Endothelial cell of umbilical vein (primary cell): ENCODE data around the gene TBX21. TPM values are rescaled to one million over a fixed set of nuclear protein-coding genes. Genes with fewer than 3 reads are reported as not detected.

Experiments used
- BruUV-seq: library from RNA; stranded (reverse); fragments of 400-500 nt; replicated peaks from 2 replicates; lab custom pipeline; 2021; lab: Mats Ljungman, UMichigan
- CTCF ChIA-PET: fragments of 300-600, 350-600 bp; sonication (Branson Sonifier 250); formaldehyde crosslinking; loops from one replicate; lab custom pipeline; 2021; ENCODE audit warnings: antibody characterized with exemption, inconsistent platforms; lab: Charles Lee
- POLR2A ChIA-PET: fragments of 300-600, 350-600 bp; sonication (Branson Sonifier 250); formaldehyde crosslinking; loops from one replicate; lab custom pipeline; 2021; ENCODE audit warnings: antibody characterized with exemption, inconsistent platforms; lab: Charles Lee
- DNase-seq: peaks from one replicate; pipeline ENCODE4 v3.0.0-alpha.2; 2011; ENCODE audit warnings: low read depth, low spot score
- FAIRE-seq: peaks from 2 replicates; lab custom pipeline; 2011; peaks lifted over from hg19 to GRCh38; lab: Jason Lieb, UNC
- H2AFZ ChIP-seq: 2 replicates; pipeline ENCODE4 v1.6.0; 2012; ENCODE audit warnings: low read depth, low read length, control low read depth, inconsistent platforms
- H3K27ac ChIP-seq: 2 replicates; pipeline ENCODE4 v1.5.1; 2011; ENCODE audit warnings: low read depth, mild to moderate bottlenecking, control low read depth, low read length, moderate library complexity; ENCODE audit not compliant: insufficient read depth
- H3K27me3 ChIP-seq, 2 experiments: 2 replicates each; pipeline versions ENCODE4 v1.6.0 to v1.6.1; 2011; ENCODE audit warnings: low read length in 2 of 2, mixed read lengths in 1 of 2; ENCODE audit not compliant: control insufficient read depth in 2 of 2, insufficient read depth in 2 of 2
- H3K36me3 ChIP-seq, 2 experiments: 2 replicates in 1 of 2; 3 replicates in 1 of 2; pipeline ENCODE4 v1.5.1; 2011; ENCODE audit warnings: low read length in 2 of 2, mild to moderate bottlenecking in 1 of 2, moderate library complexity in 1 of 2; ENCODE audit not compliant: control insufficient read depth in 2 of 2, insufficient read depth in 2 of 2; ENCODE audit errors: extremely low read depth in 1 of 2
- H3K4me1 ChIP-seq: 3 replicates; pipeline ENCODE4 v1.5.1; 2011; ENCODE audit warnings: mild to moderate bottlenecking, low read length; ENCODE audit not compliant: control insufficient read depth, insufficient read depth; ENCODE audit errors: extremely low read depth
- H3K4me2 ChIP-seq: 2 replicates; pipeline ENCODE4 v1.6.1; 2011; ENCODE audit warnings: low read length, control low read depth, mixed read lengths; ENCODE audit not compliant: insufficient read depth
- H3K4me3 ChIP-seq, 3 experiments: fragments of 200-600 bp in 1 of 3; sonication (generic), shearing (Covaris generic) in 1 of 3; replicated peaks in 1 of 3; 2 replicates each; pipeline ENCODE4 v1.5.1; 2011 to 2016; ENCODE audit warnings: control low read depth in 3 of 3, low read length in 3 of 3, mild to moderate bottlenecking in 2 of 3, inconsistent platforms in 1 of 3, low read depth in 1 of 3, moderate library complexity in 1 of 3; ENCODE audit not compliant: insufficient read depth in 1 of 3
- H3K79me2 ChIP-seq: 2 replicates; pipeline ENCODE4 v1.6.0; 2012; ENCODE audit warnings: low read length, inconsistent platforms; ENCODE audit not compliant: control insufficient read depth, insufficient read depth
- H3K9ac ChIP-seq: replicated peaks from 2 replicates; pipeline ENCODE3; 2011; ENCODE audit warnings: low read length, control low read depth; ENCODE audit not compliant: insufficient read depth; ENCODE audit errors: extremely low read depth
- H3K9me1 ChIP-seq: replicated peaks from 3 replicates; pipeline ENCODE4 v1.6.0; 2011; ENCODE audit warnings: mild to moderate bottlenecking, low read length; ENCODE audit not compliant: control insufficient read depth, insufficient read depth; ENCODE audit errors: extremely low read depth
- H3K9me3 ChIP-seq: replicated peaks from 2 replicates; pipeline ENCODE4 v1.5.1; 2012; ENCODE audit warnings: low read length, inconsistent platforms; ENCODE audit not compliant: control insufficient read depth, insufficient read depth
- H4K20me1 ChIP-seq: replicated peaks from 2 replicates; pipeline ENCODE3; 2011; ENCODE audit warnings: mild to moderate bottlenecking, low read length; ENCODE audit not compliant: control insufficient read depth, insufficient read depth; ENCODE audit errors: extremely low read depth
- CTCF ChIP-seq, 2 donors: IDR thresholded peaks; 1 replicate in 1 of 2; 2 replicates in 1 of 2; pipeline ENCODE4 v1.5.1; 2011; ENCODE audit warnings: low read length in 2 of 2, mild to moderate bottlenecking in 2 of 2, moderate library complexity in 2 of 2, control low read depth in 1 of 2, inconsistent platforms in 1 of 2, low read depth in 1 of 2; ENCODE audit not compliant: insufficient read depth in 1 of 2; ENCODE audit errors: extremely low read depth in 1 of 2
- EZH2 ChIP-seq: IDR thresholded peaks from 2 replicates; pipeline ENCODE4 v1.6.1; 2012; ENCODE audit warnings: borderline replicate concordance, low read depth, mild to moderate bottlenecking, moderate library complexity, low read length, inconsistent platforms; ENCODE audit not compliant: severe bottlenecking
- FOS ChIP-seq: IDR thresholded peaks from 2 replicates; pipeline ENCODE4 v1.6.1; 2011; ENCODE audit warnings: mild to moderate bottlenecking, low read length, moderate library complexity, borderline replicate concordance; ENCODE audit not compliant: insufficient read depth
- GATA2 ChIP-seq: IDR thresholded peaks from 2 replicates; pipeline ENCODE4 v1.7.0; 2011; ENCODE audit warnings: low read depth, mild to moderate bottlenecking, moderate library complexity, mixed read lengths, low read length; ENCODE audit not compliant: insufficient read length, insufficient read depth
- JUN ChIP-seq: IDR thresholded peaks from 2 replicates; pipeline ENCODE4 v1.6.1; 2011; ENCODE audit warnings: borderline replicate concordance, low read depth; ENCODE audit not compliant: insufficient read length, insufficient read depth
- MYC ChIP-seq: IDR thresholded peaks from one replicate; pipeline ENCODE4 v1.6.1; 2011; ENCODE audit warnings: mild to moderate bottlenecking, low read depth, low read length
- POLR2A ChIP-seq: IDR thresholded peaks from 2 replicates; pipeline ENCODE4 v1.6.1; 2012; ENCODE audit warnings: low read depth, mild to moderate bottlenecking, control low read depth, low read length
- POLR2AphosphoS5 ChIP-seq: IDR thresholded peaks from 2 replicates; pipeline ENCODE4 v1.6.1; 2012; ENCODE audit warnings: low read depth, mild to moderate bottlenecking, control low read depth, low read length, moderate library complexity; ENCODE audit not compliant: insufficient read depth
- dilution Hi-C: fragments of 300-500 bp; cut with MboI; formaldehyde crosslinking; loops from one replicate; pipeline ENCODE4 v1.15.0; 2019; ENCODE audit warnings: low sequenced_read_pairs; ENCODE audit not compliant: extremely low pct_ligation_motif_present
- intact Hi-C: fragments of 100-400 bp; cut with micrococcal nuclease; formaldehyde crosslinking; loops from one replicate; pipeline ENCODE4 v1.10.0; 2022
- polyA plus RNA-seq, 4 experiments: library from polyadenylated mRNA; depleted of rRNA in 3 of 4; stranded (reverse) in 3 of 4; unstranded in 1 of 4; fragments of >200 nt; gene quantifications; 2 replicates each; pipeline versions ENCODE4 v1.2.1 to v1.2.3, GENCODE V29; 2011 to 2012; ENCODE audit warnings: missing spikeins in 1 of 4
- total RNA-seq: library from RNA; stranded (reverse); gene quantifications from 2 replicates; pipeline ENCODE4 v1.2.3, GENCODE V29; 2021
- TF ChIP-seq, protein P1 (sequence below): IDR thresholded peaks from 2 replicates; pipeline ENCODE4 v1.6.1; 2011; ENCODE audit not compliant: insufficient read depth, insufficient read length

The TBX21 gene
- total and polyA plus RNA-seq, 2 donors (not counting 3 experiments of a cell fraction or from before 2014, with no cell fraction given) = not detected

DNA sequence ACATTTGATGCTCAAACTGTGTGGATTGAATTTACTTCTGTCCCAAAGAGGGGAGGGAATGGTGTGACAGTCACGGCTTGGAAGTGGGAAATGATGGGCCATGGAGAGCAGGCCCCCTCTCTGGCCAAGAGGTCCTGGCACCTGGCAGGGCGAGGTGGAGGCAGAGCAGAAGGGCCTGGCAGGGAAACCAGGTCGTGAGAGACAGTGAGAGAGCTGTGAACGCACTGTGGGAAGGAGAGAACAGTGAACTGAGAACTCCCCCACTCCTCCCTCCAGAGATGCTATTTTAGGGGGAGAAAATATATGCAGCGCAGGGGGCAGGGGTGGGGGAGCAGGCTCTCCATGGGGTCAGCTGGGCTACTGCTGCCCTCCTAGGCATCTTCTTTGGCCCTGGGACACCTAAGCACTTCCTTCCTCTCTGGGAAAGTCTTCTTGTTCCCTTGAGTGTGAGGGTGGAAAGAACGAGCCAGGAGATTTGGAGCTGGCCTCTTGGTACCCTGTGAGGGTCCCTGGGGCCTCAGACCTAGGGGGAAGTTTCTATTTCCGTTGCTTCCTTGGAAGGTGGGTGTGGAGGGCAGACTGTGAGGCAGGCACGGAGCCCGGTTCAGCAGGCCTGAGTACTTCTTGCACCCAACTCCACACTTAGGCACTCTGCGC is 17.2 kb upstream of the TBX21 start:
- DNase-seq = no peak
- Histone ChIP-seq H3K36me3 (peaks cover 0 to 3% of the 10 kb centered on the region in 2 experiments), H3K79me2 (no peaks in the 10 kb centered on the region), H3K4me1 (no peaks in the 10 kb centered on the region), H3K27ac (no peak overlapping the region), H3K9ac (no peak overlapping the region), H3K4me3 (no peak overlapping the region), H3K27me3 (peaks cover 26% of the 10 kb centered on the region in 2 experiments), H3K9me3 (no peaks in the 10 kb centered on the region), H4K20me1 (no peaks in the 10 kb centered on the region), H3K4me2 (no peak overlapping the region), H2AFZ (no peak overlapping the region), H3K9me1 (no peaks in the 10 kb centered on the region)
- no TSS peak for BruUV-seq
- dilution Hi-C loops (no loop called here), intact Hi-C loops (no loop called here)
- no peak for FAIRE-seq
- TF ChIP-seq, protein P1, sequence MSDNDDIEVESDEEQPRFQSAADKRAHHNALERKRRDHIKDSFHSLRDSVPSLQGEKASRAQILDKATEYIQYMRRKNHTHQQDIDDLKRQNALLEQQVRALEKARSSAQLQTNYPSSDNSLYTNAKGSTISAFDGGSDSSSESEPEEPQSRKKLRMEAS = no peak
- no peak for TF ChIP-seq EZH2
- TF ChIP-seq FOS = no peak
- TF ChIP-seq CTCF (IDR thresholded peaks at IDR 0.05; ENCODE audit: extremely low read depth in 1 of 2, insufficient read depth in 1 of 2, low read depth in 1 of 2, low read length in 2 of 2) = no peak
- no peak for TF ChIP-seq POLR2A
- TF ChIP-seq JUN = no peak
- no peak for TF ChIP-seq GATA2
- TF ChIP-seq POLR2AphosphoS5 = no peak
- TF ChIP-seq MYC = no peak
- CTCF ChIA-PET = no interaction called here
- POLR2A ChIA-PET = no interaction called here
